ENCODE measurements around the gene NHS.

GRCh38 chrX:17710871-17711301 lies 335.9 kb downstream of the NHS start:
- TF ChIP-seq REST (IDR thresholded peaks at IDR 0.05; ENCODE audit: insufficient read depth in 1 of 2, low read depth in 2 of 2, low read length in 2 of 2): no peak
- TF ChIP-seq POLR2AphosphoS5 (IDR thresholded peaks at IDR 0.05; ENCODE audit: low read depth, low read length): no peak
- TF ChIP-seq FOXP2 (optimal IDR thresholded peaks at IDR 0.05; ENCODE audit: borderline replicate concordance, extremely low read depth, extremely low read length, insufficient read depth): no peak
- TF ChIP-seq SIN3A (IDR thresholded peaks at IDR 0.05; ENCODE audit: borderline replicate concordance, insufficient read depth, low read length): no peak
- no peak for TF ChIP-seq TAF1 (IDR thresholded peaks at IDR 0.05; ENCODE audit: borderline replicate concordance, insufficient read depth, low read length)

Measured in PFSK-1 (cell line).